NT2/D1 (cell line): ENCODE results near the gene GORASP1.

Source experiments
- DNase-seq: peaks from one replicate; pipeline ENCODE4 v3.0.0-alpha.2; 2011; ENCODE audit warnings: low read depth, low spot score
- H3K27me3 ChIP-seq: 2 replicates; pipeline ENCODE4 v1.6.0; 2011; ENCODE audit warnings: mild to moderate bottlenecking; ENCODE audit not compliant: insufficient read length, insufficient read depth
- H3K36me3 ChIP-seq: 2 replicates; pipeline ENCODE4 v1.6.1; 2011; ENCODE audit warnings: mild to moderate bottlenecking, low read length, mixed read lengths; ENCODE audit not compliant: insufficient read depth, insufficient read length
- H3K4me1 ChIP-seq: 2 replicates; pipeline ENCODE4 v1.5.1; 2011; ENCODE audit not compliant: insufficient read depth, insufficient read length
- H3K4me3 ChIP-seq: 2 replicates; pipeline ENCODE4 v1.5.1; 2011; ENCODE audit warnings: low read depth; ENCODE audit not compliant: insufficient read length
- H3K9ac ChIP-seq: 2 replicates; pipeline ENCODE4 v1.6.0; 2011; ENCODE audit warnings: low read depth; ENCODE audit not compliant: insufficient read length
- H3K9me3 ChIP-seq: 2 replicates; pipeline ENCODE4 v1.5.1; 2011; ENCODE audit warnings: mild to moderate bottlenecking, low read length; ENCODE audit not compliant: insufficient read depth
- SUZ12 ChIP-seq: IDR thresholded peaks from 2 replicates; pipeline ENCODE4 v1.6.1; 2011; ENCODE audit not compliant: insufficient read length, insufficient read depth; ENCODE audit errors: extremely low read depth
- YY1 ChIP-seq: IDR thresholded peaks from 2 replicates; pipeline ENCODE4 v1.6.1; 2011; ENCODE audit not compliant: insufficient read length, insufficient read depth
- ZNF274 ChIP-seq: IDR thresholded peaks from 2 replicates; pipeline ENCODE4 v1.6.1; 2011; ENCODE audit warnings: mild to moderate bottlenecking, low read depth, low read length

The GORASP1 gene

GRCh38 chr3:39104961-39105686 is 2.3 kb downstream of the GORASP1 start:
- TF ChIP-seq SUZ12 (no peak), ZNF274 (no peak), YY1 (no peak)
- H3K27me3 ChIP-seq, result peaks cover 22% of the 10 kb centered on the region
- DNase-seq, result no peak
- no peak overlapping the region for H3K4me3 ChIP-seq
- H3K9ac ChIP-seq, result no peak overlapping the region
- no peaks in the 10 kb centered on the region for H3K9me3 ChIP-seq
- H3K4me1 ChIP-seq, result peaks cover 7% of the 10 kb centered on the region
- H3K36me3 ChIP-seq, result peaks cover 20% of the 10 kb centered on the region

- peaks cover 20% of the 10 kb centered on the region for H3K27me3 ChIP-seq
- H3K36me3 ChIP-seq, result peaks cover 32% of the 10 kb centered on the region
- no peak overlapping the region for H3K4me3 ChIP-seq
- no peak for DNase-seq
- peaks cover 7% of the 10 kb centered on the region for H3K4me1 ChIP-seq
- H3K9me3 ChIP-seq, result no peaks in the 10 kb centered on the region
- TF ChIP-seq SUZ12, result no peak
- TF ChIP-seq ZNF274, result no peak
- H3K9ac ChIP-seq, result peak overlapping the region; percentile 6
These were observed 3.5 kb downstream of the GORASP1 start for GRCh38 chr3:39103791-39104552.

- Histone ChIP-seq H3K4me3 (no peak overlapping the region), H3K36me3 (peaks cover 38% of the 10 kb centered on the region), H3K4me1 (peaks cover 7% of the 10 kb centered on the region), H3K9ac (no peak overlapping the region), H3K9me3 (no peaks in the 10 kb centered on the region), H3K27me3 (peaks cover 14% of the 10 kb centered on the region)
- DNase-seq, result no peak
- no peak for TF ChIP-seq YY1
- no peak for TF ChIP-seq ZNF274
- no peak for TF ChIP-seq SUZ12
These were observed 4.1 kb downstream of the GORASP1 start for GRCh38 chr3:39103324-39103693.

GRCh38 chr3:39102504-39103323 is 4.7 kb downstream of the GORASP1 start:
- no peak overlapping the region for H3K4me3 ChIP-seq
- H3K36me3 ChIP-seq, result peaks cover 44% of the 10 kb centered on the region
- H3K9me3 ChIP-seq, result no peaks in the 10 kb centered on the region
- H3K4me1 ChIP-seq, result peaks cover 9% of the 10 kb centered on the region
- DNase-seq, result no peak
- H3K27me3 ChIP-seq, result peaks cover 8% of the 10 kb centered on the region
- TF ChIP-seq YY1, result no peak
- no peak for TF ChIP-seq ZNF274
- no peak for TF ChIP-seq SUZ12
- H3K9ac ChIP-seq, result no peak overlapping the region

GRCh38 chr3:39101022-39101689 is 6.3 kb downstream of the GORASP1 start:
- H3K4me1 ChIP-seq, result peaks cover 14% of the 10 kb centered on the region
- H3K9me3 ChIP-seq, result no peaks in the 10 kb centered on the region
- no peak overlapping the region for H3K4me3 ChIP-seq
- H3K36me3 ChIP-seq, result peaks cover 58% of the 10 kb centered on the region
- H3K27me3 ChIP-seq, result no peaks in the 10 kb centered on the region
- DNase-seq, result no peak
- TF ChIP-seq ZNF274 (no peak), YY1 (no peak), SUZ12 (no peak)
- no peak overlapping the region for H3K9ac ChIP-seq

- Histone ChIP-seq H3K4me1 (peaks cover 17% of the 10 kb centered on the region), H3K9ac (no peak overlapping the region), H3K9me3 (no peaks in the 10 kb centered on the region), H3K36me3 (peaks cover 64% of the 10 kb centered on the region), H3K4me3 (no peak overlapping the region), H3K27me3 (no peaks in the 10 kb centered on the region)
- TF ChIP-seq SUZ12 (no peak), YY1 (no peak), ZNF274 (no peak)
- DNase-seq, result no peak
These were observed 6.9 kb downstream of the GORASP1 start for GRCh38 chr3:39100500-39100886.

GRCh38 chr3:39099738-39100499 is 7.5 kb downstream of the GORASP1 start:
- no peak for DNase-seq
- H3K4me1 ChIP-seq, result peaks cover 17% of the 10 kb centered on the region
- H3K9me3 ChIP-seq, result no peaks in the 10 kb centered on the region
- H3K27me3 ChIP-seq, result no peaks in the 10 kb centered on the region
- no peak overlapping the region for H3K4me3 ChIP-seq
- TF ChIP-seq SUZ12 (no peak), ZNF274 (no peak), YY1 (no peak)
- H3K36me3 ChIP-seq, result peaks cover 70% of the 10 kb centered on the region
- H3K9ac ChIP-seq, result no peak overlapping the region
